ENCODE results near the gene CLTCL1.

DNA sequence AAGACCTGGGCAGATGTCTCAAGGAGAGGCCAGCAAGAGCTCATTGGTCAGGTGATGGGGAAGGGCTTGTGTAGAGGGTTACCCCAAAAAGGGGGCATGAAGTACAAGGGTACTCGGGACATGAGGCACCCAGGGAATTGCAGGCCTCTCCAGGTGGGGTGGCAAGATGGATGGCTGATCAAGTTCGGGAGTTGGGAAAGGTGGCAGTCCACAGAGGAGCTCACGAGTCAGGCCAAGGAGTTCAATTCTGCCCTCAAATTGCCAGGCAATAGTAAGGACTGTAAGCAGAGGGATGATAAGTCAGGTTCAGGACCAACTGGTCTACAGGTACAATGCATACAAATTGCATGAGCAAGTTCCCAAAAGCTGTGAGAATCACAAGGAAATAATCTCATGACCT lies 70.7 kb downstream of the CLTCL1 start:
- TF ChIP-seq CTCF (IDR thresholded peaks at IDR 0.05) (no peak), POLR2A (IDR thresholded peaks at IDR 0.05) (no peak)
